ENCODE data around the gene IQGAP3.
A peak's percentile ranks its signal among the peaks of the same experiment; 100 is the strongest.
"Not testable (repeated sequence)": the region's sequence is repeated elsewhere in the genome, so short reads cannot be mapped to it uniquely, and the experiment has no call there.

Gene IQGAP3

DNA sequence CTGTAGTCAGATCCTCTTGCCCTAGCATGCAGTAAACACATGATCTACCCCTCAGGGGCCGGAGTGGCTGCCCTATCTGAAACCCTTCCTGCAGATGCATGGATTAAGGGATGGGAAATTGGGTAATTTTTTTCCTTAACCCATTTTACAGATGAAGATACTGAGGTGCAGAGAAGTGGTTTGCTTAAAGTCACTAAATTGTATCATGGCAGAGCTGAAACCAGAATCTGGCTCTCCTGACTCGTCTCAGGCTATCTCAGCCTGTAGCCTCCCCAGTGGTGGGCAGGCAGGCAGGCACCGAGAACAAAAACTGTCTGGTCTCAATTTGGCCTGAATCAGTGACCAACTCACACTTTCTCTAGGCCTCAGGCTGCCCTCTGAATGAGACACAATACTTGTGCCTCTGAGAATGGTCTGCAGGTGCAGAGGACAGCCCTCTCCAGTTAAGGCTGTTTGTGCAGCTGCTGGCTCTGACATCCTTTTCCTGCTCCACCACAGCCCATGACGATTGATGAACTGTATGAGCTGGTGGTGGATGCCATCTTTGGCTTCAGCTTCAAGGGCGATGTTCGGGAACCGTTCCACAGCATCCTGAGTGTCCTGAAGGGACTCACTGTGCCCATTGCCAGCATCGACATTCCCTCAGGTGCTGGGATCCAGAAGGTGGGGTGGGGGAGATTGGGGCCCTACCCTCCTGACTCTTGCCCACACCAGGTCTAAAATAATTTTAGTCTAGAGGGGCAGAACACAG is 20.7 kb upstream of the IQGAP3 start:
- TF ChIP-seq POLR2A (IDR thresholded peaks at IDR 0.05; ENCODE audit: low read depth, low read length) (no peak), TAF1 (IDR thresholded peaks at IDR 0.05; ENCODE audit: borderline replicate concordance, low read depth, low read length) (no peak), POLR2AphosphoS5 (IDR thresholded peaks at IDR 0.05; ENCODE audit: low read depth, low read length) (0 out of 2 replicates have a peak, but pooled peaks have one; percentile 19)
- FAIRE-seq: no peak
- no peak for DNase-seq (ENCODE audit: insufficient read length)

DNA sequence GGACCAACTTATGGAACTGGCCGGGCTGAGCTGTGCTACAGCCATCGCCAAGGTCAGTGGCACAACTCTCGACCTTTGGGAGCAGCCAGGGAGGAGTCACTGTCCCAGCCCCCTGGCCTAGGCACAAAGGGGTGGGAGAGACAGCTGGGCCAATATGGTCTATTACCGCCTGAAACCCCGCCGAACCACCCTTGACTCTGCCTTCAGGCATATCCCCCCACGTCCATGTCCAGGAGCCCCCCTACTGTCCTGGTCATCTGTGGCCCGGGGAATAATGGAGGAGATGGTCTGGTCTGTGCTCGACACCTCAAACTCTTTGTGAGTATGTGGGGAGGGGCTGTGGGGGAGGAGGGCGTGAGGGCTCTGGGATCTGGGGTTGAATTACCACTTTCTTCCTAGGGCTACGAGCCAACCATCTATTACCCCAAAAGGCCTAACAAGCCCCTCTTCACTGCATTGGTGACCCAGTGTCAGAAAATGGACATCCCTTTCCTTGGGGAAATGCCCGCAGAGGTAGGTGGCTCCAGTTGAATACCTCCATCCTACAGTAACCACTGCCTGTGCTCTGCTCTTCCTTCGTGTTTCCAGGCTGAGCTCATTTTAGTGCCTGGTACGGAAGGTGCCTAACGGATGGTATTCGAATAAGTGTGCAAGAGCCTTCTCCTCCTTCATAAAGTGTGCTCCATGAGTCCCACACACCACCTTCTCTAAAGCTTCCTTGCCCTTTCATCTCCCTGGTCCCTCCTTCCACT is 20.0 kb upstream of the IQGAP3 start:
- DNase-seq (ENCODE audit: insufficient read length): no peak
- TF ChIP-seq POLR2AphosphoS5 (IDR thresholded peaks at IDR 0.05; ENCODE audit: low read depth, low read length): peak; percentile 34; the same call in 1 of the 2 replicates
- no peak for TF ChIP-seq TAF1 (IDR thresholded peaks at IDR 0.05; ENCODE audit: borderline replicate concordance, low read depth, low read length)
- peak; percentile 25; the same call in 1 of the 2 replicates for TF ChIP-seq POLR2A (IDR thresholded peaks at IDR 0.05; ENCODE audit: low read depth, low read length)
- peak; percentile 78 for FAIRE-seq

DNA sequence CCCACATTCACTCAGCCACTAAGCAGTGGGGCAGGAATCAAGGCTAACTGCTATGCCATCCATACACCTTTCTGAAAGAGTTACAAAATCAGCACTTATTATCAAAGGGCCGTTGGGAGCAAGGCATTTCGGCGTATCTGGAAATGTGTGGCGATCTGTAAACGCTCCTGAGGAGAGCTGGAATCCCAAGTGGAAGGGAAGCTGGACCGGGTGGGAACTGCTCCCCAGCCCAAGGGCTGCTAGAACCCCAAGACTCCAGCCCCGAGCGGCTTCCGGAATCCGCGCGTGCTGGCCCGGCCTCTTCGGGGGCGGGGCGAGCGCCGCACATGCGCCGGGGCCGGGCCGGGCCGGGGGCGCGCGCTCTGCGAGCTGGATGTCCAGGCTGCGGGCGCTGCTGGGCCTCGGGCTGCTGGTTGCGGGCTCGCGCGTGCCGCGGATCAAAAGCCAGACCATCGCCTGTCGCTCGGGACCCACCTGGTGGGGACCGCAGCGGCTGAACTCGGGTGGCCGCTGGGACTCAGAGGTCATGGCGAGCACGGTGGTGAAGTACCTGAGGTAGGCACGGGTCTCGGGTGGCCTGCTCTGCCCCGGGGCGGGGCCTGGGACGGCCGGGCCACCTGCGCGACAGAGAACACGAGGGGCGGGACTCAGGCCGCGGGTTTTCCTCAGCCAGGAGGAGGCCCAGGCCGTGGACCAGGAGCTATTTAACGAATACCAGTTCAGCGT is 19.2 kb upstream of the IQGAP3 start, which contains the start of gene NAXE:
TSS of gene NAXE (plus strand) at position 345 of the 726 bp plus-strand sequence. CDS start at position 374, 29 bp downstream.
- no peak for FAIRE-seq
- DNase-seq (ENCODE audit: insufficient read length): peak; percentile 84
- TF ChIP-seq TAF1 (IDR thresholded peaks at IDR 0.05; ENCODE audit: borderline replicate concordance, low read depth, low read length): no peak
- peak; percentile 90 for TF ChIP-seq POLR2A (IDR thresholded peaks at IDR 0.05; ENCODE audit: low read depth, low read length)
- peak; percentile 73 for TF ChIP-seq POLR2AphosphoS5 (IDR thresholded peaks at IDR 0.05; ENCODE audit: low read depth, low read length)

DNA sequence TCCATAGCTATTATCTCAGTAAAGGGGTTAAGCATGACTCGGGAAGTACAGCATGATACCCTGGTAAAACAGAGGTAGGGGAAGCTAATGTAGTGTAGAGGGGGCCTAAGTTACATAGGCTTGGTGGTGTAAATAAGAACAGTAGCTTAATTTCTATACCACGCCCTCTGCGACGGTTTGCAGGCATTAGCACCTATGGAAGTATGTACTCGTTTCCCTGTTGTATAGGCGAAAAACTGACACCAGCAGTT is 18.7 kb upstream of the IQGAP3 start:
- TF ChIP-seq POLR2AphosphoS5 (IDR thresholded peaks at IDR 0.05; ENCODE audit: low read depth, low read length) (no peak), POLR2A (IDR thresholded peaks at IDR 0.05; ENCODE audit: low read depth, low read length) (no peak), TAF1 (IDR thresholded peaks at IDR 0.05; ENCODE audit: borderline replicate concordance, low read depth, low read length) (no peak)
- DNase-seq (ENCODE audit: insufficient read length) (no peak), FAIRE-seq (no peak)

DNA sequence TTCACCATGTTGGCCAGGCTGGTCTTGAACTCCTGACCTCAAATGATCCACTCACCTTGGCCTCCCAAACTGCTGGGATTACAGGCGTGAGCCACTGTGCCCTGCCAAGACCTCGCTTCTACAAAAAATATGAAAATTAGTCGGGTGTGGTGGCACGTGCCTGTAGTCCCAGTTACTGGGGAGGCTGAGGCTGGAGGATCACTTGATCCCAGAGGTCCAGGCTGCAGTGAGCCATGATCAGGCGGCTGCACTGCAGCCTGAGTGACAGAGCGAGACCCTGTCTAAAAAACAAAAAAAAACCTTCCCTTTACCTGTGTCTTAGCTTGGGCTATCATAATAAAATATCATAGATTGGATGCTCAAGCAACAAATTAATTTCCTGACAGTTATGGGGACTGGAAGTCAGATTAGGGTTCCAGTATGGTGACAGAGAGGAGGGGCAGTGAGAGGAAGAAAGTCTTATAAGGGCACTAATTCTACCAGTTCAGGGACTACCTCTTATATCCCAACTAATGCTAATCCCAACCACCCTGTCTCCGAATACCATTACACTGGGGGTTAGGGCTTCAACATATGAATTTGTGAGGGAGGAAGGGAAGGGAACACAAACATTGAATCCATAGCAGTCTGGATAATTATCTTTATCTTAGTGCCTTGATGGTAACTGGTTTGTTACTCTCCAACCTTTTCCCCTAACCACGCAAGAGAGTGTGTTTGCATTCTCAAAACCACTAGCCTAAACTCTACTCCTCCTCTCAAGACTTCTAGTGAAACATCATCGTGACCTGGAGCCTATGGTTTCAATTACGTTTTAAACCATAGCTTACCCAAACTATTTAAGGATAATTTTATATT is 18.2 kb upstream of the IQGAP3 start:
- no peak for DNase-seq (ENCODE audit: insufficient read length)
- FAIRE-seq: no peak
- TF ChIP-seq POLR2A (IDR thresholded peaks at IDR 0.05; ENCODE audit: low read depth, low read length) (no peak; the same call in 1 of the 2 replicates), POLR2AphosphoS5 (IDR thresholded peaks at IDR 0.05; ENCODE audit: low read depth, low read length) (no peak), TAF1 (IDR thresholded peaks at IDR 0.05; ENCODE audit: borderline replicate concordance, low read depth, low read length) (no peak)

DNA sequence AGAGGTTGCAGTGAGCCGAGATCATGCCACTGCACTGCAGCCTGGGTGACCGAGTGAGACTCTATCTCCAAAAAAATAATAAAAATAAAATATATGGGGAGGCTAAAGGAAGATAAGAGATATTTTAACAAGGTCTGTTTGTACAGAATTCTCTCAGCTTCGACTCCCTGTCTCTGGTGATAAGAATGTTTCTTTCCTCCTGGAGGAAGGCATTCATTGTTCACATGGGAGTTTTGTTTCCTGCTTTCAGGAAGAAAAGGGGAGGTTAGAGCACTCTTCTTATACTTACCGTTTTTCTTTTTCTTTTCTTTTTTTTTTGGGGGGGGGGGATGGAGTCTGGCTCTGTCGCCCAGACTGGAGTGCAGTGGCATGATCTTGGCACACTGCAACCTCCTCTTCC is 17.2 kb upstream of the IQGAP3 start:
- TF ChIP-seq POLR2A (IDR thresholded peaks at IDR 0.05; ENCODE audit: low read depth, low read length) (no peak), POLR2AphosphoS5 (IDR thresholded peaks at IDR 0.05; ENCODE audit: low read depth, low read length) (no peak), TAF1 (IDR thresholded peaks at IDR 0.05; ENCODE audit: borderline replicate concordance, low read depth, low read length) (no peak)
- DNase-seq (ENCODE audit: insufficient read length): no peak
- FAIRE-seq: no peak

DNA sequence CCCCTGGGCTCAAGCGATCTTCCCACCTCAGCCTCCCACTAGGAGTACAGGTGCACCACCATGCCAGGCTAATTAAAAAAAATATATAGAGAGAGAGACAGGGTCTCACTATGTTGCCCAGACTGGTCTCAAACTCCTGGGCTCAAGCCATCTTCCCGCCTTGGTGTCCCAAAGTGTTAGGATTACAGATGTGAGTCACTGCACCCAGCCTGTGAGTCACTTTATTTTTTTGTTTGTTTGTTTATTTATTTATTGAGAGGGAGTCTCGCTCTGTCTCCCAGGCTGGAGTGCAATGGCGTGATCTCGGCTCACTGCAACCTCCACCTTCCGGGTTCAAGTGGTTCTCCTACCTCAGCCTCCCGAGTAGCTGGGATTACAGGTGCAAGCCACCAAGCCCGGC is 15.6 kb upstream of the IQGAP3 start:
- not testable (repeated sequence) for FAIRE-seq; DNase-seq (ENCODE audit: insufficient read length)

DNA sequence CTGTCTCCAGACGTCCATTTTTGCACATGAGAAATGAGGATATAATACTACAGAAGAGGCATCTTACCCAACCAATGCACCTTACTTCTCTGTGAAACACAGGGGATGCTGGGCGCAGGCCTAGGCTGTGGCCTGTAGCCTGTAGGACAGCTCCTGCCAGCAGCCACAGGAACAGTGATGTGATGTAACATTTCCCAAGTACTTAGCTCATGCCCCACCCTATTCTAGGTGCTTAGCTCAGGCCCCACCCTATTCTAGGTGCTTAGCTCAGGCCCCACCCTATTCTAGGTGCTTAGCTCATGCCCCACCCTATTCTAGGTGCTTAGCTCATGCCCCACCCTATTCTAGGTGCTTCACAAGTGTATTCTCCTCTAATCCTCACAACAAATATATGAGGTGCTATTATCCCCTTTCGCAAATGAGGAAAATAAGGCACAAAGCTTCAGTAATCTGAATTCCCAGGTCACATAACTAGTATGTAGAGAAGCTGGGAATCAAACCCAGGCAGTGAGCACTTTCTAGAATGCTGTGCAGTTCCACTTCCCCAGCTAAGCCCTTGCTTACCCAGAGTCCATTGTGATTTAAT is 14.6 kb upstream of the IQGAP3 start:
- no peak for TF ChIP-seq TAF1 (IDR thresholded peaks at IDR 0.05; ENCODE audit: borderline replicate concordance, low read depth, low read length)
- no peak for TF ChIP-seq POLR2A (IDR thresholded peaks at IDR 0.05; ENCODE audit: low read depth, low read length)
- no peak for TF ChIP-seq POLR2AphosphoS5 (IDR thresholded peaks at IDR 0.05; ENCODE audit: low read depth, low read length)
- DNase-seq (ENCODE audit: insufficient read length): no peak
- FAIRE-seq: no peak

DNA sequence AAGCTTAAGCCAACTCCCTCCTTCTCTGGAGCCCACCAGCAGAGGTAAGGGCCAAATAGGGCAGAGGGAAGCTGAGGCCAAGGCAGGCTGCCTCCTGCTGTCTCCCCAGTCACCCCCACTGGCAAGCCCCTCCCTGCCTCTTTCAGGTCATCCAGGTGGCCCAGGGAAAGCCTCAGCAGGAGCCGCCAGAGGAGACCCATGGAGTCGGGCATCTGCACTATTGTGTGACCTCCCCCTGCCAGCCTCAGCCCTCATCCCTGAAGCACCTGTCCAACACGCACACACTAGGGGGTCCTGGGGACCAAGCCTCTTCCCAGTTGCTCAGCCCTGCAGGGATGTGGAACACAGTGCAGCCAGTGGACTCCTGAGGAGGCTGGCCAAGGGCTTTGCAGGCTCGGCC is 14.0 kb upstream of the IQGAP3 start:
- DNase-seq (ENCODE audit: insufficient read length) (no peak), FAIRE-seq (no peak)
- TF ChIP-seq POLR2AphosphoS5 (IDR thresholded peaks at IDR 0.05; ENCODE audit: low read depth, low read length): no peak
- TF ChIP-seq TAF1 (IDR thresholded peaks at IDR 0.05; ENCODE audit: borderline replicate concordance, low read depth, low read length): no peak
- no peak for TF ChIP-seq POLR2A (IDR thresholded peaks at IDR 0.05; ENCODE audit: low read depth, low read length)

DNA sequence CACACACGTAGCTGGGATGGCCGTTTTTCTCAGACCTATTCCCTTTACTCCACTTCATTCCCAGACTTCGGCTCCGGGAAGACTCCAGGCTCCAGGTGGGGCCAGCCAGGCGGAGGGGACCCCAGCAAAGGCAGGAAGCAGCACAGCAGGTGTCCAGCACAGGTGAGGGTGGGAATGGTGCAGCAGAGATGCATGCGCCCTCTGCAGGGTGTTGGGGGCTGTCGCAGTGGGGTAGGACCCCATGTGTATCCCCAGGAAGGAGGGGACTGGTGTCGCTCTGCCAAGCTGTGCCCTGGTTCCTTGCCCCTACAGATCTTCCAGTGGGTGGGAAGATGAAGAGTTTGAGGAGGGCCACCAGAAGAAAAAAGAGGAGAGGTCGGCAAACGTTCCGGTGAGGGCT is 12.4 kb upstream of the IQGAP3 start:
- DNase-seq (ENCODE audit: insufficient read length) (no peak), FAIRE-seq (no peak)
- no peak for TF ChIP-seq POLR2A (IDR thresholded peaks at IDR 0.05; ENCODE audit: low read depth, low read length)
- TF ChIP-seq TAF1 (IDR thresholded peaks at IDR 0.05; ENCODE audit: borderline replicate concordance, low read depth, low read length): no peak
- no peak for TF ChIP-seq POLR2AphosphoS5 (IDR thresholded peaks at IDR 0.05; ENCODE audit: low read depth, low read length)

All from GM12892 (cell line).